Kidney glomerular epithelial cell (primary cell): ENCODE measurements around the gene ERCC3.
"Not testable (repeated sequence)": the region's sequence is repeated elsewhere in the genome, so short reads cannot be mapped to it uniquely, and the experiment has no call there.

ENCODE experiments used
- DNase-seq: peaks from one replicate; lab custom pipeline; 2025; lab: John Stamatoyannopoulos, UW

The ERCC3 gene

GRCh38 chr2:127226132-127226519, 67.8 kb downstream of the ERCC3 start:
- DNase-seq, result no peak

DNA sequence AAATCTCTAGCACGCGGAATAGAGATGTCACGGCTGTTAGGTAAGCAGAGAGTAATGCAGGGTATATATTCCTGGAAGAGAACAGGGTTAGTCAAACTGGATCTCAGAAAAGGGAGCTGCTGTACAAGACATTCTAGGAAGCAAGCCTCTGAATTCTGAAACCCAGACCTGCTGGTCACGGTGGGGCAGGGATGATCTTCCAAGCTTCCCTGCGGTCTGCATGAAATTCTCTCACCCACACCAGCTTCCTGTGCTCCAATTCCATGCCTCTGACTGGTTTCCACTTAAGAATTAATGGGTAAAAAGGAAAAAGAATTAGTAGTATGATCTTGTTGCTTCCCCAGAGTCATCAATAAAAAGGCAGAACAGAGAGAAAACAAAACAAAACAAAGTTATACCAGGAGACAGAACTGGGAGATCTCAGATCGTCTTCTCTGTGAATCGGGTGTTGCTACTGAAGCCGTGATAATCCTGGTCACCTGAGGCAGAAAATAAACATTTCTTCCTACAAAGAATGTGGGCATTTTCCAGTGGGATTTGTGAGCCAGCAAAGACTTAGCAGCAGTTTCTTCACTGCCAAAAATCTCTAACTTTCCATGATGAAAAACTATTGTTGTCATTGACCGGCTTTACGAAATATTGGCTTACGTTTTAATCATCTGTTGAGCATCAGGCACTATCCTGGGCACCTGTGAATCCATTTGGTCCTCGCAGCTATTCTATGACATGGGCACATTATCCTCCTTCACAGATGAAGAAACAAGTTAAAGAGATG, 68.6 kb downstream of the ERCC3 start:
- DNase-seq, result no peak

DNA sequence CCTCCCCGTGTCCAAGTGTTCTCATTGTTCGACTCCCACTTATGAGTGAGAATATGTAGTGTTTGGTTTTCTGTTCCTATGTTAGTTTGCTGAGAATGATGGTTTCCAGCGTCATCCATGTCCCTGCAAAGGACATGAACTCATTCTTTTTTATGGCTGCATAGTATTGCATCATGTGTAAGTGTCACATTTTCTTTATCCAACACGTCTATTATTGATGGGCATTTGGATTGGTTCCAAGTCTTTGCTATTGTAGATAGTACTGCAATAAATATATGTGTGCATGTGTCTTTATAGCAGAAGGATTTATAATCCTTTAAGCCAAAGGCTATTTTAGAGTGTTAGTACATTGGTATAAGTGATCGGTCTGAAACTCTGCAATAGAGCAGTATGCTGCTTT, 69.8 kb downstream of the ERCC3 start:
- DNase-seq, result not testable (repeated sequence)

- no peak for DNase-seq
Observed at GRCh38 chr2:127220768-127221527, 73.0 kb downstream of the ERCC3 start.

DNA sequence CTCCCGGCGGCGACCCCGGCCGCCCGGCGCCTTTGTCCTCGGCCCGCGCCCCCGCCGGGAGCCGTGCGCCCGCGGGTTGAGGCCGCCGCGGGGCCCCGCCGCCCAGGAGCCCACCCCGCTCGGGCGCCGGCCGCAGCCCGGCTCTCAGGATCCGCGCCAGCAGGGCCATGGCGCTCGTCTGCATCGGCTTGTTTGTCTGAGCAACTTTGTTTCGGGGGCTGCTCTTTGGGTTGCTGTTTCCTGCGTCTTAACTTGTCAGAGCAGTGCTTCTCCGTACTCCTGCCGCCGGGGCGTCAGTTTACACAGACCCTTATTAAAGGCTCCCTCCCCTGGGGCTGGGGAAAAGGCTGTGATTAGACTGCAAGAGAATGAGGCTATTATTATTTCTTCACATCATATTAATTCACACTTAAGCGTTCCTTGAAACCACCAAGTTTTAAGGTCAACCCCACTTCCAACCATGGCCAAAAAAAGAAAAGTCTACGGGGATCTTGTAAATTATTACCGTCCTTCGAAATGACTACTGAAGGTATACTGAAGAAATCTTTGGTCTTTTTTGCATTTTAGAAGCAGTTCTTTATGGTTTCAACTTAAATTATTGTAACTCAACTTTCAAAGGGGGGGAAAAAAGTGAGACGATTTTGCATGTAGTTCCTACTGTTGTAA, 73.7 kb downstream of the ERCC3 start, which contains the start of gene CYP27C1:
Gene CYP27C1, minus strand, starts transcription at position 198 of the 666 bp plus-strand sequence. Its CDS starts 29 bp downstream, at position 169.
- DNase-seq, result no peak

- no peak for DNase-seq
Observed at GRCh38 chr2:127219171-127220070, 74.5 kb downstream of the ERCC3 start.

DNA sequence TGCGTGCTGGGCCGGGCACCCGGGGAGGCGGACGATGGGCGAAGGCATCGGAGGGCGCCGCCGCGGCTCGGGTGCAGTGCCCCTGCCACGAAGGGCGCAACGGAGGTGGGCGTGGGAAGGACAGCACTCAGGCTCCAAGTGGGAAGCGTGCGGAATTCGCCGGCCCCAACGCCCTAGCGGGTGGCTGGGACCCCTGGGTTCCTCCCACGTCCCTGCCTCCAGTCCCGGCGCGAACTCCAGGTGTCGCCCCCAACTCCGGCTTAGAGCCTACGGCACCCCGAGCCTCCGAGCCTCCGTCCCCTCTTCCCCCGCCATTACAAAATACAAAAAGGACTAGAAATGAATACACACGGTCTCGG, 75.2 kb downstream of the ERCC3 start:
- no peak for DNase-seq

- DNase-seq, result no peak
Observed at GRCh38 chr2:127217470-127218325, 76.2 kb downstream of the ERCC3 start.

GRCh38 chr2:127216593-127216992, 77.4 kb downstream of the ERCC3 start:
- no peak for DNase-seq

GRCh38 chr2:127216095-127216494, 77.8 kb downstream of the ERCC3 start:
- DNase-seq, result no peak

DNA sequence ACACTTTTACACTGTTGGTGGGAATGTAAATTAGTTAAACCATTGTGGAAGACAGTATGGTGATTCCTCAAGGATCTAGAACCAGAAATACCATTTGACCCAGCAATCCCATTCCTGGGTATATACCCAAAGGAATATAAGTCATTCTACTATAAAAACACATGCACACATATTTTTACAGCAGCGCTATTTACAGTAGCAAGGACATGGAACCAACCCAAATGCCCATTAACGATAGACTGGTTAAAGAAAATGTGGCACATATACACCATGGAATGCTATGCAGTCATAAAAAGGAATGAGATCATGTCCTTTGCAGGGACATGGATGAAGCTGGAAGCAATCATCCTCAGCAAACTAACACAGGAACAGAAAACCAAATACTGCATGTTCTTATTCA, 79.7 kb downstream of the ERCC3 start:
- DNase-seq, result not testable (repeated sequence)

GRCh38 chr2:127208313-127208712, 85.6 kb downstream of the ERCC3 start:
- DNase-seq, result no peak
